Lower leg skin (tissue), 3 donors: ENCODE measurements around the gene ITGB5.

Experiments used
- CTCF ChIP-seq, 3 donors: fragments of 450-650 bp; IDR thresholded peaks; one replicate each; pipeline ENCODE4 v1.5.1; 2016; ENCODE audit warnings: antibody characterized with exemption in 3 of 3, mild to moderate bottlenecking in 3 of 3, moderate library complexity in 2 of 3
- POLR2A ChIP-seq, 2 donors: fragments of 450-650 bp; IDR thresholded peaks; one replicate each; pipeline ENCODE4 v1.6.1; 2016 to 2017; ENCODE audit warnings: antibody characterized with exemption in 2 of 2, mild to moderate bottlenecking in 1 of 2, moderate library complexity in 1 of 2

- no peak for TF ChIP-seq CTCF (IDR thresholded peaks at IDR 0.05)
- TF ChIP-seq POLR2A (IDR thresholded peaks at IDR 0.05): no peak
Measured at GRCh38 chr3:124919756-124920155, 32.6 kb upstream of the ITGB5 start.
